K562 (cell line): ENCODE data around the gene EGFL6. TPM values are rescaled to one million over a fixed set of nuclear protein-coding genes. Genes with fewer than 3 reads are reported as not detected.

Source experiments
- ATF7 ChIP-seq: fragments of 450-650 bp; IDR thresholded peaks from 2 replicates; pipeline ENCODE4 v1.7.1; 2014; ENCODE audit warnings: mild to moderate bottlenecking, moderate library complexity
- EHMT2 ChIP-seq: fragments of 450-650 bp; IDR thresholded peaks from 2 replicates; pipeline ENCODE4 v1.6.1; 2018; ENCODE audit warnings: antibody characterized with exemption
- HDAC8 ChIP-seq: fragments of 450-650 bp; IDR thresholded peaks from 2 replicates; pipeline ENCODE4 v1.6.1; 2016; ENCODE audit warnings: mild to moderate bottlenecking, missing genetic modification characterization, moderate library complexity, missing compliant biosample characterization
- HLTF ChIP-seq: fragments of 450-650 bp; IDR thresholded peaks from 2 replicates; pipeline ENCODE4 v1.6.1; 2016
- MAFG ChIP-seq: fragments of 450-650 bp; conservative IDR thresholded peaks from 2 replicates; pipeline ENCODE4 v1.6.1; 2016; ENCODE audit warnings: missing genetic modification characterization, missing compliant biosample characterization
- MECOM ChIP-seq: fragments of 250-450 bp; sonication (Bioruptor Pico); IDR thresholded peaks from 2 replicates; pipeline ENCODE4 v1.8.0; 2022; ENCODE audit warnings: inconsistent platforms
- MTA3 ChIP-seq: fragments of 450-650 bp; formaldehyde crosslinking; IDR thresholded peaks from 2 replicates; pipeline ENCODE4 v1.6.1; 2017; ENCODE audit warnings: mild to moderate bottlenecking, borderline replicate concordance
- MYNN ChIP-seq, 2 experiments: sonication (generic); formaldehyde crosslinking in 1 of 2; IDR thresholded peaks; 2 replicates each; pipeline versions ENCODE4 v1.5.0 to v1.6.1; 2016 to 2020; ENCODE audit warnings: antibody characterized with exemption in 1 of 2, missing genetic modification reagents in 1 of 2
- NCOA2 ChIP-seq, 2 experiments: fragments of 450-650 bp; IDR thresholded peaks; 2 replicates each; pipeline ENCODE4 v1.6.1; 2018; ENCODE audit warnings: mild to moderate bottlenecking in 2 of 2, moderate library complexity in 1 of 2; ENCODE audit not compliant: partially characterized antibody in 2 of 2
- OTX1 ChIP-seq: fragments of 450-650 bp; formaldehyde crosslinking; IDR thresholded peaks from 2 replicates; pipeline ENCODE4 v1.4.0; 2022; ENCODE audit warnings: mild to moderate bottlenecking
- PRDM10 ChIP-seq: fragments of 450-650 bp; IDR thresholded peaks from 2 replicates; pipeline ENCODE4 v1.6.1; 2018; ENCODE audit not compliant: partially characterized antibody
- RAD21 ChIP-seq, 2 experiments: fragments of 250-450 bp in 1 of 2; fragments of 450-650 bp in 1 of 2; sonication (Bioruptor Pico) in 1 of 2; formaldehyde crosslinking in 1 of 2; IDR thresholded peaks in 1 of 2; conservative IDR thresholded peaks in 1 of 2; 2 replicates each; pipeline versions ENCODE4 v1.4.0 to v1.8.0; 2020 to 2022; ENCODE audit warnings: mild to moderate bottlenecking in 2 of 2, moderate library complexity in 1 of 2
- RAD51 ChIP-seq: fragments of 450-650 bp; IDR thresholded peaks from 2 replicates; pipeline ENCODE4 v1.7.1; 2016; ENCODE audit warnings: low read depth, mild to moderate bottlenecking, borderline replicate concordance
- SAP30 ChIP-seq: fragments of 200-600 bp; sonication (generic); IDR thresholded peaks from 2 replicates; pipeline ENCODE4 v1.6.1; 2012; ENCODE audit warnings: borderline replicate concordance, low read depth, mild to moderate bottlenecking, moderate library complexity, low read length, control low read depth, inconsistent platforms; ENCODE audit not compliant: insufficient read depth, poor library complexity, severe bottlenecking
- SRSF3 ChIP-seq: fragments of 200-400 bp; formaldehyde crosslinking; IDR thresholded peaks from 2 replicates; pipeline ENCODE4 v1.6.1; 2016; ENCODE audit warnings: mild to moderate bottlenecking, low read length, moderate library complexity; ENCODE audit not compliant: insufficient read depth
- TRIM24 ChIP-seq, 2 experiments: fragments of 450-650 bp; IDR thresholded peaks; 2 replicates each; pipeline ENCODE4 v1.6.1; 2016
- TSHZ1 ChIP-seq: fragments of 250-450 bp; sonication (Bioruptor Pico); IDR thresholded peaks from 2 replicates; pipeline ENCODE4 v1.4.0; 2020; ENCODE audit warnings: mild to moderate bottlenecking, moderate library complexity
- ZBTB2 ChIP-seq: fragments of 450-650 bp; IDR thresholded peaks from 2 replicates; pipeline ENCODE4 v1.6.1; 2016; ENCODE audit warnings: antibody characterized with exemption
- ZKSCAN3 ChIP-seq: fragments of 250-450 bp; sonication (Bioruptor Pico); IDR thresholded peaks from 2 replicates; pipeline ENCODE4 v1.4.0; 2020
- ZNF239 ChIP-seq: fragments of 250-450 bp; sonication (Bioruptor Pico); IDR thresholded peaks from 2 replicates; pipeline ENCODE4 v1.4.0; 2020; ENCODE audit warnings: mild to moderate bottlenecking
- ZNF668 ChIP-seq: fragments of 250-450 bp; sonication (Bioruptor Pico); IDR thresholded peaks from 2 replicates; pipeline ENCODE4 v1.8.0; 2022; ENCODE audit warnings: mild to moderate bottlenecking, inconsistent platforms
- ZNF77 ChIP-seq: fragments of 250-450 bp; sonication (Bioruptor Pico); IDR thresholded peaks from 2 replicates; pipeline ENCODE4 v1.5.0; 2020
- polyA plus RNA-seq, 8 experiments: library from polyadenylated mRNA; depleted of rRNA in 4 of 8; stranded (reverse) in 5 of 8; unstranded in 3 of 8; fragments of >200 nt; fragmentation: Nextera tagmentation in 2 of 8; fragmentation: Illumina TruSeq in 1 of 8; extraction: Ambion mirVana in 2 of 8; extraction: Trizol in 1 of 8; gene quantifications; 2 replicates each; pipeline versions ENCODE4 v1.2.1 to v1.2.3, GENCODE V29; 2011 to 2014; ENCODE audit warnings: inconsistent platforms in 1 of 8, missing spikeins in 1 of 8
- total RNA-seq, 7 experiments: library from RNA; depleted of rRNA in 6 of 7; stranded (reverse); fragments of >200 nt in 6 of 7; fragmentation: Illumina TruSeq in 2 of 7; extraction: Trizol in 2 of 7; gene quantifications; 2 replicates each; pipeline versions ENCODE4 v1.2.1 to v1.2.3, GENCODE V29; 2011 to 2021; ENCODE audit warnings: low replicate concordance in 1 of 7

The EGFL6 gene
- total and polyA plus RNA-seq, 9 of the 15 experiments (the other 6 are each of a cell fraction or from before 2014, with no cell fraction given) = 0.01 TPM; not detected in 8

- TF ChIP-seq PRDM10 (no peak), RAD21 (CRISPR knock-in tag; conservative IDR thresholded peaks at IDR 0.05 in 1 of 2, IDR thresholded peaks at IDR 0.05 in 1 of 2) (peak in 1 of 2 experiments; percentile 49; a peak in 3 of 4 replicates), ZNF239 (CRISPR knock-in tag) (peak; percentile 25; the same call in 1 of the 2 replicates), MAFG (tag) (peak; percentile 28; the same call in 1 of the 2 replicates), OTX1 (CRISPR knock-in tag) (peak; percentile 75; the same call in 1 of the 2 replicates), TSHZ1 (CRISPR knock-in tag) (no peak), MTA3 (peak; percentile 82), HDAC8 (tag) (no peak; the same call in 1 of the 2 replicates), SRSF3 (no peak), ZNF77 (CRISPR knock-in tag) (no peak), TRIM24 (IDR thresholded peaks at IDR 0.05) (peak; percentile 92 to 95), SAP30 (no peak), ZKSCAN3 (CRISPR knock-in tag) (no peak), MYNN (IDR thresholded peaks at IDR 0.05) (peak; percentile 64; the same call in 1 of the 2 replicates), MYNN (CRISPR knock-in tag; IDR thresholded peaks at IDR 0.05) (no peak), ZBTB2 (no peak), HLTF (no peak), RAD51 (peak; percentile 59; the same call in 1 of the 2 replicates), EHMT2 (peak; percentile 82), ATF7 (peak; percentile 94), ZNF668 (CRISPR knock-in tag) (no peak), MECOM (CRISPR knock-in tag) (no peak), NCOA2 (IDR thresholded peaks at IDR 0.05; ENCODE audit: partially characterized antibody in 2 of 2) (peak; percentile 76 to 92)
These were observed 78.4 kb downstream of the EGFL6 start (continued) for GRCh38 chrX:13647709-13648212.
